ENCODE results near the gene FREY1. TPM values are rescaled to one million over a fixed set of nuclear protein-coding genes. Genes with fewer than 3 reads are reported as not detected.

Gene FREY1, protein sequence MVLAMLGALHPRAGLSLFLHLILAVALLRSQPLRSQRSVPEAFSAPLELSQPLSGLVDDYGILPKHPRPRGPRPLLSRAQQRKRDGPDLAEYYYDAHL
- total RNA-seq, result 1 to 10 TPM in 1 of 4 donors, under 1 TPM in 1, not detected in 2; 0.91 to 2.3 TPM

DNA sequence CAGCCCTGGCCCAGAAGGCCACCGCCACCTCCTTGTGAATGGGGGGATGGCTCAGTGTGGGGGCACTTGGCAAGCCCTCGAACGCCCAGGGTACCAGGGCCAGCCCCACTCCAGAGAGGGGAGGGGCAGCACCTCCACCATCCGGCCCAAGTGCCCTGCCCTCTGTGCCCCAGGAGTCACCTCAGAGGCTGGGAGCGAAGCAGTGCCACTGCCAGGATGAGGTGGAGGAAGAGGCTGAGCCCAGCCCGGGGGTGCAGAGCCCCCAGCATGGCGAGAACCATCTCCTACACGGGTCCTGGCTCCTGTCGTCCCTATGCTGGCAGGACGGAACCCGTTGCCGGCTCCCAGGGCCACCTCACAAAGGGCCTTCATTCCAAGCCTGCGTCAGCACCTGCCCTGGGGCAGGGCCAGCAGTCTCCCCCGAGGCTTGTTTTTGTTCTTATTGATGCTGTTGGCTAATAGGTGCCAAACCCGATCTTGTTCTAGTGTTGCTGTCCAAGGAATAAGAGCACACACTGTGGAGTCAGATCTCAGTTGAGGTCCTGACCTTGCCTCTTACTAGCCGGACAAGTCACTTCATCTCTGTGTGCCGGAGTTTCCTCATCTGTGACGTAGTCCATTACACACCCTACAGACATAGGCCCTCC lies at the start of gene FREY1:
Gene FREY1, minus strand, starts transcription at position 307 of the 647 bp plus-strand sequence. Its CDS starts 26 bp downstream, at position 281.
- intact Hi-C loops (cut with DNase I; ENCODE audit: low total_unique reads), result no loop called here
- 52 to 70% methylated on average over 16 to 18 of the region's 18 CpGs for WGBS, 2 donors
- TF ChIP-seq, protein P1, sequence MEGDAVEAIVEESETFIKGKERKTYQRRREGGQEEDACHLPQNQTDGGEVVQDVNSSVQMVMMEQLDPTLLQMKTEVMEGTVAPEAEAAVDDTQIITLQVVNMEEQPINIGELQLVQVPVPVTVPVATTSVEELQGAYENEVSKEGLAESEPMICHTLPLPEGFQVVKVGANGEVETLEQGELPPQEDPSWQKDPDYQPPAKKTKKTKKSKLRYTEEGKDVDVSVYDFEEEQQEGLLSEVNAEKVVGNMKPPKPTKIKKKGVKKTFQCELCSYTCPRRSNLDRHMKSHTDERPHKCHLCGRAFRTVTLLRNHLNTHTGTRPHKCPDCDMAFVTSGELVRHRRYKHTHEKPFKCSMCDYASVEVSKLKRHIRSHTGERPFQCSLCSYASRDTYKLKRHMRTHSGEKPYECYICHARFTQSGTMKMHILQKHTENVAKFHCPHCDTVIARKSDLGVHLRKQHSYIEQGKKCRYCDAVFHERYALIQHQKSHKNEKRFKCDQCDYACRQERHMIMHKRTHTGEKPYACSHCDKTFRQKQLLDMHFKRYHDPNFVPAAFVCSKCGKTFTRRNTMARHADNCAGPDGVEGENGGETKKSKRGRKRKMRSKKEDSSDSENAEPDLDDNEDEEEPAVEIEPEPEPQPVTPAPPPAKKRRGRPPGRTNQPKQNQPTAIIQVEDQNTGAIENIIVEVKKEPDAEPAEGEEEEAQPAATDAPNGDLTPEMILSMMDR (IDR thresholded peaks at IDR 0.05), result no peak
- TF ChIP-seq POLR2A (IDR thresholded peaks at IDR 0.05), result no peak
- no peak within 1 kb of the TSS for H3K4me3 ChIP-seq (ENCODE audit: low read depth, poor library complexity, severe bottlenecking)
- no peak for DNase-seq (ENCODE audit: low spot score in 2 of 2)

DNA sequence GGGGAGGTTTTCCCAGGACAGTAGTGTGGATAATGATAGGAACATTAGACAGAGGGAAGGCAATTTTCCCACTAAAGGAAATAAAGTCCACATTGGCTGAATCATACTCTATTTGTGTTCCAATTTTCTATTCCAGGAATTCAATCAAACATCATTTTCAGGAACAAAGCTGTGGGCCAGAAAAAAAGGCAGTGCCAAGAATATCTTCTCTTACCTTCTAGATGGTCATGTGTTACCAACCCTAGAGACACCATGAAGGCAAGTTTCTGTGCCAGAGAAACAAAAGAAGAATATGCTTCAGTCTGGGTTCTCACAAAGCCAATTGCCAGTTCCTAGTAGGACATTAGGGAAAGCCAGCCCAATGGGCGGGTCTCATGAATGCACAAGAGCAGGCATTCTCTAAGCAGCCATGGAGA lies 42.9 kb upstream of the FREY1 start:
- no peak for TF ChIP-seq POLR2A (IDR thresholded peaks at IDR 0.05)
- TF ChIP-seq, protein P1 (IDR thresholded peaks at IDR 0.05), result no peak
- intact Hi-C loops (cut with DNase I; ENCODE audit: low total_unique reads), result no loop called here
- WGBS, 2 donors, result 75 to 89% methylated on average over 1 of the region's 1 CpG
- no peak overlapping the region for H3K4me3 ChIP-seq (ENCODE audit: low read depth, poor library complexity, severe bottlenecking)
- DNase-seq (ENCODE audit: low spot score in 2 of 2), result no peak

DNA sequence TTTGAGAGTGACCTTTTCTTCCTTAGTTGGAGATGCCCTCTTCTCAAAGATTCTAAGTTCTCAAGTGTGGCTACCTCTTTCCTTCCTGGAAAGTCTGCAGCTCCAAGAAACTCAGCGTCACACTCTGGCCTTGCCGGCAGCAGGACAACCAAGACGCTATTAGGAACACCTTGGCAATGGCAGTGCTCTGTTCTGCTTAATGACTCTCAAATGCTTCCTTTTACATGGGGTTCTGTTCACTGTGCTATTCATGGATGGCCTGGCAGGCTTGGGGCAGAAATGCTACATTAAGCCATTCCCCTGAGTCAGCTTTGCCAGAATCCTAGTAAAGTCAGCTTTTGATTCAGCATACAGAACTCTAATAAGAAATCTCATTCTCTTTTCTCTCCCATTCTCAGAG lies 41.3 kb upstream of the FREY1 start:
- TF ChIP-seq POLR2A (IDR thresholded peaks at IDR 0.05), result no peak
- TF ChIP-seq, protein P1 (IDR thresholded peaks at IDR 0.05), result no peak
- no peak for DNase-seq (ENCODE audit: low spot score in 2 of 2)
- intact Hi-C loops (cut with DNase I; ENCODE audit: low total_unique reads), result no loop called here
- H3K4me3 ChIP-seq (ENCODE audit: low read depth, poor library complexity, severe bottlenecking), result no peak overlapping the region
- WGBS, 2 donors, result 81 to 94% methylated on average over 3 of the region's 3 CpGs

DNA sequence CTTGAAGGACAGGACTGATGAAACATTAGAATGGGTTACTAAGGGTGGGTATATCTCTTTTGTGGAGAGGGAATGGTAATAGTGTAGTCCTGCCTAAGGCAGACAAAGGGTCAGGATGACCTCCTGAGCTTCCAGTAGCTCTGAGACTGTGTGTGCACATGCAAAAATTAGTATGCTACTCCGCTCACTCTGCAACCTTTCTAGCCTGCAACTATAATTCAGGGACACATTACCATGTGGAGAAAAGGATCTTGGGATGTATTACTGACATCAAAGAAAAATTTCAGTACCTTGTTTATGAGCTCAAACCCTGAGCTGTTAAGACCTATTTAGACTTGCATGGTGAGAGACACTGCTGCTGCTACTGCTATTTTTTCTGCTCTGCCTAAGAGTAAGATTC lies 40.8 kb upstream of the FREY1 start:
- intact Hi-C loops (cut with DNase I; ENCODE audit: low total_unique reads), result no loop called here
- no peak overlapping the region for H3K4me3 ChIP-seq (ENCODE audit: low read depth, poor library complexity, severe bottlenecking)
- no peak for TF ChIP-seq POLR2A (IDR thresholded peaks at IDR 0.05)
- TF ChIP-seq, protein P1 (IDR thresholded peaks at IDR 0.05), result no peak
- 93 to 100% methylated on average over 1 of the region's 1 CpG for WGBS, 2 donors
- DNase-seq (ENCODE audit: low spot score in 2 of 2), result no peak

DNA sequence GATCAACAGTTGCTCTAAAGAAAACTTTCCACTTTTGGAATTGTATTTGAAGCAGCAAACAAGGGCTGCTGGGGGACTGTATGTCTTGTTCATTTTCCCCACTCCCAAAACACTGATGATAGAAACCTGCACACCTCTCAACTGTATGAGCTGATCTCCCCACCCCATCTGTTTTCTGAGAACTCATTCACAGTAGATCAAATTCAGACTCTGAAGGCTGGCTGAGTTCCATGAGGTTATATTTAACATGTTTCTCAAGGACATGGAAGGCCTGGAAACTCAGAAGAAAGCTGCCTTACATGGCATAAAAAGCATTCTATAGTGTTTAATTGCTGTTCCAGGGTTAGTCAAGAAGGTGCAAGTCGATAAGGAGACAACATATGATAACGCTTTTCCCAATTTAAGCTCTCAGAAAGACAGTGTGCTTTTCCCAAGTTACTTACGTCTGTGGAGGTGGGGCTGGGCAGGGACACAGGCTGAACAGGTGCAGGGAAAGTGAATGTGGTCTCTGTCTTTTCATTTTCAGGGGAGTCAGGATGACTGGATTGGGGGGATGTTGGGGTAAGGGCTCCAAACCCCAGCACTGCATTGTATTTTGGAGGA lies 38.4 kb upstream of the FREY1 start:
- intact Hi-C loops (cut with DNase I; ENCODE audit: low total_unique reads), result no loop called here
- no peak for DNase-seq (ENCODE audit: low spot score in 2 of 2)
- H3K4me3 ChIP-seq (ENCODE audit: low read depth, poor library complexity, severe bottlenecking), result no peak overlapping the region
- WGBS, 2 donors, result 83 to 86% methylated on average over 3 of the region's 3 CpGs
- TF ChIP-seq POLR2A (IDR thresholded peaks at IDR 0.05), result no peak
- TF ChIP-seq, protein P1 (IDR thresholded peaks at IDR 0.05), result no peak
